OCI-LY7 (cell line): Measurements from ENCODE around the gene GEN1. TPM values are rescaled to one million over a fixed set of nuclear protein-coding genes. Genes with fewer than 3 reads are reported as not detected.

ENCODE experiments used
- BruUV-seq: library from RNA; stranded (reverse); fragments of 400-500 nt; replicated peaks from 2 replicates; lab custom pipeline; 2021; lab: Mats Ljungman, UMichigan
- CTCF ChIA-PET: fragments of 300-600 bp; sonication (Branson Sonifier 250); formaldehyde crosslinking; loops from one replicate; lab custom pipeline; 2022; ENCODE audit warnings: antibody characterized with exemption; ENCODE audit not compliant: unreplicated experiment; lab: Charles Lee
- POLR2A ChIA-PET: fragments of 300-600 bp; sonication (Branson Sonifier 250); formaldehyde crosslinking; loops from one replicate; lab custom pipeline; 2022; ENCODE audit warnings: antibody characterized with exemption; lab: Charles Lee
- DNase-seq: peaks from one replicate; pipeline ENCODE4 v3.0.0-alpha.2; 2015; ENCODE audit warnings: low spot score
- H2AFZ ChIP-seq: fragments of 200-600 bp; sonication (generic), shearing (Covaris generic); 2 replicates; pipeline ENCODE4 v1.6.1; 2014; ENCODE audit warnings: mild to moderate bottlenecking, antibody characterized with exemption, low read length, moderate library complexity
- H3K27ac ChIP-seq: fragments of 200-600 bp; sonication (generic); 2 replicates; pipeline ENCODE4 v1.5.1; 2014; ENCODE audit warnings: mixed run types, low read depth, mild to moderate bottlenecking, moderate library complexity, low read length, inconsistent platforms; ENCODE audit not compliant: poor library complexity, severe bottlenecking
- H3K36me3 ChIP-seq: fragments of 200-600 bp; sonication (generic); 2 replicates; pipeline ENCODE4 v1.6.1; 2014; ENCODE audit warnings: mild to moderate bottlenecking, antibody characterized with exemption, low read length, moderate library complexity, mixed read lengths; ENCODE audit not compliant: insufficient read depth
- H3K4me1 ChIP-seq: fragments of 200-600 bp; sonication (generic); 2 replicates; pipeline ENCODE4 v1.5.1; 2014; ENCODE audit warnings: mild to moderate bottlenecking, low read length; ENCODE audit not compliant: insufficient read depth, poor library complexity, severe bottlenecking
- H3K4me2 ChIP-seq: fragments of 200-600 bp; sonication (generic); 2 replicates; pipeline ENCODE4 v1.6.1; 2014; ENCODE audit warnings: mild to moderate bottlenecking, low read length
- H3K4me3 ChIP-seq: fragments of 200-600 bp; sonication (generic); 2 replicates; pipeline ENCODE4 v1.5.1; 2014; ENCODE audit warnings: mild to moderate bottlenecking, low read depth, low read length; ENCODE audit not compliant: poor library complexity, severe bottlenecking
- H3K79me2 ChIP-seq: fragments of 200-600 bp; sonication (generic); 2 replicates; pipeline ENCODE4 v1.6.1; 2016; ENCODE audit warnings: low read depth, mild to moderate bottlenecking, low read length, moderate library complexity, mixed read lengths; ENCODE audit not compliant: insufficient read depth
- H3K9me2 ChIP-seq: fragments of 200-600 bp; sonication (generic); 2 replicates; pipeline ENCODE4 v1.6.1; 2016; ENCODE audit warnings: mild to moderate bottlenecking, low read length, mixed read lengths; ENCODE audit not compliant: insufficient read depth
- H3K9me3 ChIP-seq: fragments of 200-600 bp; sonication (generic); 2 replicates; pipeline ENCODE4 v1.6.1; 2014; ENCODE audit warnings: mild to moderate bottlenecking, mixed run types, low read length, mixed read lengths
- H4K20me1 ChIP-seq: fragments of 200-600 bp; sonication (generic); 2 replicates; pipeline ENCODE4 v1.6.1; 2014; ENCODE audit warnings: mild to moderate bottlenecking, antibody characterized with exemption, low read length, moderate library complexity, mixed read lengths; ENCODE audit not compliant: insufficient read depth
- CTCF ChIP-seq: fragments of 200-600 bp; sonication (generic); conservative IDR thresholded peaks from 2 replicates; pipeline ENCODE4 v1.5.1; 2014; ENCODE audit warnings: mild to moderate bottlenecking, antibody characterized with exemption, low read length, moderate library complexity, mixed read lengths
- EZH2phosphoT487 ChIP-seq: fragments of 200-600 bp; sonication (generic); IDR thresholded peaks from 2 replicates; pipeline ENCODE4 v1.6.1; 2018; ENCODE audit warnings: low read depth, borderline replicate concordance, mild to moderate bottlenecking, mixed run types, antibody characterized with exemption, low read length, moderate library complexity, mixed read lengths
- intact Hi-C: fragments of 100-400 bp; cut with micrococcal nuclease; formaldehyde crosslinking; loops from one replicate; pipeline ENCODE4 v1.10.0; 2022; ENCODE audit not compliant: unreplicated experiment
- total RNA-seq, 2 experiments: library from RNA; depleted of rRNA in 1 of 2; stranded (reverse); fragments of >200 nt in 1 of 2; shearing (Covaris generic) in 1 of 2; gene quantifications; 2 replicates each; pipeline ENCODE4 v1.2.3, GENCODE V29; 2014 to 2022

Gene GEN1
- total RNA-seq, 2 experiments from 2014 or later: 52.5 to 112 TPM

GRCh38 chr2:17827785-17828184, 73.8 kb downstream of the GEN1 start:
- BruUV-seq: no TSS peak
- intact Hi-C loops: no loop called here
- ChIA-PET POLR2A (no interaction called here), CTCF (no interaction called here)
- Histone ChIP-seq H2AFZ (no peak overlapping the region), H3K9me2 (no peaks in the 10 kb centered on the region), H3K4me3 (no peak overlapping the region), H3K4me1 (peaks cover 5% of the 10 kb centered on the region), H3K79me2 (no peaks in the 10 kb centered on the region), H3K9me3 (no peaks in the 10 kb centered on the region; the same call in 1 of the 2 replicates), H3K27ac (no peak overlapping the region), H3K36me3 (no peaks in the 10 kb centered on the region), H4K20me1 (no peaks in the 10 kb centered on the region), H3K4me2 (no peak overlapping the region)
- TF ChIP-seq CTCF (no peak), EZH2phosphoT487 (no peak)
- no peak for DNase-seq

GRCh38 chr2:17830053-17831034, 76.4 kb downstream of the GEN1 start:
- Histone ChIP-seq H3K4me2 (no peak overlapping the region), H3K79me2 (no peaks in the 10 kb centered on the region), H2AFZ (peak overlapping the region; percentile 2; the same call in 1 of the 2 replicates), H3K36me3 (no peaks in the 10 kb centered on the region), H4K20me1 (no peaks in the 10 kb centered on the region), H3K9me2 (no peaks in the 10 kb centered on the region), H3K27ac (no peak overlapping the region), H3K4me3 (no peak overlapping the region), H3K9me3 (no peaks in the 10 kb centered on the region; the same call in 1 of the 2 replicates), H3K4me1 (no peaks in the 10 kb centered on the region)
- no TSS peak for BruUV-seq
- peak; percentile 81 for TF ChIP-seq CTCF
- TF ChIP-seq EZH2phosphoT487: no peak
- CTCF ChIA-PET: no interaction called here
- intact Hi-C loops: loop anchor here (5.0 to 10.0 kb wide), 2 partner anchors 113 to 356 kb away; no protein-coding TSS in a partner anchor
- POLR2A ChIA-PET: no interaction called here
- DNase-seq: peak; percentile 8

GRCh38 chr2:17835516-17835915, 81.6 kb downstream of the GEN1 start:
- no peaks in the 10 kb centered on the region for H3K36me3 ChIP-seq
- intact Hi-C loops: loop anchor here (10.0 kb wide), 1 partner anchor 361 kb away; no protein-coding TSS in a partner anchor
- H3K4me1 ChIP-seq: no peaks in the 10 kb centered on the region
- ChIA-PET CTCF (no interaction called here), POLR2A (no interaction called here)
- H3K27ac ChIP-seq: no peak overlapping the region
- no peak for TF ChIP-seq CTCF
- no peak for TF ChIP-seq EZH2phosphoT487
- no peak for DNase-seq
- no peaks in the 10 kb centered on the region; the same call in 1 of the 2 replicates for H3K9me3 ChIP-seq
- H4K20me1 ChIP-seq: no peaks in the 10 kb centered on the region
- no peaks in the 10 kb centered on the region for H3K9me2 ChIP-seq
- no peaks in the 10 kb centered on the region for H3K79me2 ChIP-seq
- H2AFZ ChIP-seq: no peak overlapping the region
- H3K4me3 ChIP-seq: no peak overlapping the region
- H3K4me2 ChIP-seq: no peak overlapping the region
- no TSS peak for BruUV-seq
